GM18873 (cell line): ENCODE measurements around the gene UBL7.
"Not testable (repeated sequence)": the region's sequence is repeated elsewhere in the genome, so short reads cannot be mapped to it uniquely, and the experiment has no call there.

Experiments
- ATAC-seq: cut with Tn5 transposase; IDR thresholded peaks from one replicate; pipeline ENCODE4 v1.9.1; 2021; ENCODE audit warnings: mild to moderate bottlenecking, moderate library complexity, moderate number of reproducible peaks; ENCODE audit not compliant: unreplicated experiment, low FRiP score

The UBL7 gene

DNA sequence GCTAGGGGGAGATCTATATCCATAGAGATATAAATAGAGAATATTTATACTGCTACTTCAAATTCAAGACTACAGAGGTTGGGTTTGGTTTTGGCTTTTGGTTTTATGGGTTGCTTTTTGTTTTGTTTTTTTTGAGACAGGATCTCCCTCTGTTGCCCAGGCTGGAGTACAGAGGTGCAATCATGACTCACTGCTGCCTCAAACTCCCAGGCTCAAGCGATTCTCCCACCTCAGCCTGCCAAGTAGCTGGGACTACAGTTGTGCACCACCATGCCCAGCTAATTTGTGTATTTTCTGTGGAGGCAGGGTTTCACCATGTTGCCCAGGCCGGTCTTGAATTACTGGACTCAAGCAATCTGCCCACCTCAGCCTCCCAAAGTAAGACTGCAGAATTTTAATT is 3.9 kb upstream of the UBL7 start:
- ATAC-seq, result no peak

DNA sequence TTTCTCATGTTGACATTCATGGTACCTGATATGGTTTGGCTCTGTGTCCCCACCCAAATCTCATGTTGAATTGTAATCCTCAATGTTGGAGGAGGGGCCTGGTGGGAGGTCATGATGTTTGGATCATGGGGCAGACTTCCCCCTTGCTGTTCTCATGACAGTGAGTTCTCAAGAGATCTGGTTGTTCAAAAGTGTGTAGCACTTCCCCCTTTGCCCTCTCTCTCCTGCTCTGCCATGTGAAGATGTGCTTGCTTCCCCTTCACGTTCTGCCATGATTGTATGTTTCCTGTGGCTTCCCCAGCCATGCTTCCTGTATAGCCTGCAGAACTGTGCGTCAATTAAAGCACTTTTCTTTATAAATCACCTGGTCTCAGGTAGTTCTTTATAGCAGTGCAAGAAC is 3.3 kb upstream of the UBL7 start:
- no peak for ATAC-seq

GRCh38 chr15:74463634-74464033 is 2.7 kb upstream of the UBL7 start:
- no peak for ATAC-seq

DNA sequence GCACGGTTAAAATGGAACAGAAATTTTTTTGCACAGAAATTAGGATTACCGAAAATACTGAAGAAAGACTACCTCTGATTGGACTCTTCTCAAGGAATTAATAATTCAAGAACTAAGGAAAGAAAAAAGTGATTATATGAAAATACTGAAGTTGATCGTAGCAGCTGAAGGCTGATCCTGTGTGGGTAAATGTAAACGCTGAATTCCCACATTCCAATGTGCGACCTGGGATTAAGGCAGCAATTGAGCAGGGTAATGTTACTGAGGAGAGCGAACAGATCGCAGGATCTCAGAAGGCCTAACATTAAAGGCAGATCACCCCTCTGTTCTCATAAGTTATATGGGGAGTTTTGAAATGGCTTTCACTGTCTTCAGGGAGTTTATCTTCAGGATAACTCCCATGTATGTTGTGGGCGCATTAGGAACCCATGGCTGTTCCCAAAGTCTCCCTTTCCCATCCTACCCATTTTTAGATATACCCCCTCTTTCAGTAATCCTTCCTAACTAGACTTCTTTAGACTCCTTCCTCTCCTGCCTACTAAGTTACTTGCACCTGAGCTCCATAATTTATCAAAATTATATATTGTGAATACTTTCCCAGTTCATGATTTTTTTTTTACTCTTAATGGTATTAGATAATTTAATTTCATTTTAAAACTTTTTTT is 1.0 kb upstream of the UBL7 start:
- peak; percentile 3 for ATAC-seq

DNA sequence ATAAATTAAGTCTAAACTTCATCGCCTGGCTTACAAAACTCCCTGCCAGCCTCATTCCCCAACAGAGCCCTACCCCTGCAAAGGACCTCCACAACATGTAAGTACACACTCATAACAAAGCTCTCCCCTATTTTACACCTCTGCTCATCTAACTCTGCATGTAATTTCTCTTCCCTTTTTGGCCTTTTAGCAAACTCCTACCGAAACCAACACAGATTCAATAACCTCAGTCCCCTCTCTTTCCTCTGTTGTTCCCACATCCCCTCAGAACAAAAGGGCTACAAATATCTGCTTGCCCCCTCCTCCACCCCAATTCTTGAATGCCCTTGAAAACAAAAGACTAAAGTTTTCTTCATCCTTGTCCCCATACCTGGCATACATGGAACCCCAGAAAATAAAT is 662 bp downstream of the UBL7 start:
- ATAC-seq, result no peak

GRCh38 chr15:74459798-74460197 is 1.2 kb downstream of the UBL7 start:
- not testable (repeated sequence) for ATAC-seq

DNA sequence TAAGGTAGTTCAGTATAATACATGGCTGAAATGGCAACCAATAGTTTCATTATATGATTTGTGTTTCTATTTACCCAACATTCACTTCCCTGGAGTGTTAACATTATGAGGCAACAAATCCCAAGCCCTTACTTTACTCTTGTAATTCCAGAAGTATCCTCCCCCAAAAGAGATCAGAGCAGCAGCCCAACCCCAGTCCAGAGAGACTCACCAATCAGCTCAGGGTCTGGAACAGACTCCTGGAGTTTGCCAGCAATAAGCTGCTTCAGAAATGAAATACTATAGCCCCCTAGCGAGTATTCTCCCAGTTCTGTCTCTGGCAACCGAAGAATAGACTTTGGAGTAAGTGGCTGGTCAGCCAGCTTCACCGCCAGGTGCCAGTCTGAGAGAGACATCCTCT is 2.5 kb downstream of the UBL7 start:
- ATAC-seq, result no peak

DNA sequence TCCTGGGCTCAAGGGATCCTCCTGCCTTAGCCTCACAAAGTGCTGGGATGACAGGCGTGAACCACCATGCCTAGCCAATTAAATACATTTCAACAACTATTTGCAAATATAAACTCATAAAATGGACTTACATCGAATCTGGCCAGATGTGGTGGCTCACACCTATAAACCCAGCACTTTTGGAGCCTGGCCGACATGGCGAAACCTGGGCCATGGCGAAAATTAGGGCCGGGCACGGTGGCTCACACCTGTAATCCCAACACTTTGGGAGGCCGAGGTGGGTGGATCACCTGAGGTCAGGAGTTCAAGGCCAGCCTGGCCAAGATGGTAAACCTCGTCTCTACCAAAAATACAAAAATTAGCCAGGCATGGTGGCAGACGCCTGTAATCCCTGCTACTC is 3.9 kb downstream of the UBL7 start:
- not testable (repeated sequence) for ATAC-seq

DNA sequence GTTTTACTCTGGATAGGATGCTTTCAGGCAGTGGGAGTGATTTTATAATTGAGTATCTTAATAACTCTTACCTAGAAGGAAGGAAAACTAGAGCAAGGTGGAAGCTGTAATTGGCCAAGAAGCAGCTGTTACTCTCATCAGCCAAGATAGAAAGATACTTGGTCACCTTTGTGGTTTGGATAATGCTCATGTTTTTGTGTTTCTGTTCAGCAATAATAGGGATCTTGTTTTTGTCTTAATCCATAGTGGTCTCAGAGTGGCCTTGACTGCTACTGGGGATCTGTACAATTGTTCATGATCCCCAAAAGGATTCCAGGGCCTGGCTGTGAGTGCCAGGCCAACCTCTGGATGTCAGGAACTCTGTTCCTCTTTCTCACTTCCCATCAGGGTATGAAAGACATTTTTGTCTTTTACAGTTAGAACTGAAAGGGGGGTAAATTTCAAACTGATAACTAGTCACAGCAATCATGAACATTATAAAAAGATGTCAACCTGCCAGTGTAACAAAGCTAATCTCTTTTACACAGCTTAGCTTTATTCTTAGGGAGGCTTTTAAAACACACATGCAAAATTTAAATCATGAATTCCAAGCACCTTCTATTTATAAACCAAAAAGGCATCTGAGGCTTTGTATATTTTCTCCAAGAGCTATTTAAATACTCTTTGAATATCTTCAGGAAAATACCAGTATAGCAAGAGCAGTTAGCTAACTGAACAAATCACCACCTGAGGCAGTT is 6.0 kb downstream of the UBL7 start:
- no peak for ATAC-seq

- no peak for ATAC-seq
Measured at GRCh38 chr15:74453925-74454763, 6.8 kb downstream of the UBL7 start.

DNA sequence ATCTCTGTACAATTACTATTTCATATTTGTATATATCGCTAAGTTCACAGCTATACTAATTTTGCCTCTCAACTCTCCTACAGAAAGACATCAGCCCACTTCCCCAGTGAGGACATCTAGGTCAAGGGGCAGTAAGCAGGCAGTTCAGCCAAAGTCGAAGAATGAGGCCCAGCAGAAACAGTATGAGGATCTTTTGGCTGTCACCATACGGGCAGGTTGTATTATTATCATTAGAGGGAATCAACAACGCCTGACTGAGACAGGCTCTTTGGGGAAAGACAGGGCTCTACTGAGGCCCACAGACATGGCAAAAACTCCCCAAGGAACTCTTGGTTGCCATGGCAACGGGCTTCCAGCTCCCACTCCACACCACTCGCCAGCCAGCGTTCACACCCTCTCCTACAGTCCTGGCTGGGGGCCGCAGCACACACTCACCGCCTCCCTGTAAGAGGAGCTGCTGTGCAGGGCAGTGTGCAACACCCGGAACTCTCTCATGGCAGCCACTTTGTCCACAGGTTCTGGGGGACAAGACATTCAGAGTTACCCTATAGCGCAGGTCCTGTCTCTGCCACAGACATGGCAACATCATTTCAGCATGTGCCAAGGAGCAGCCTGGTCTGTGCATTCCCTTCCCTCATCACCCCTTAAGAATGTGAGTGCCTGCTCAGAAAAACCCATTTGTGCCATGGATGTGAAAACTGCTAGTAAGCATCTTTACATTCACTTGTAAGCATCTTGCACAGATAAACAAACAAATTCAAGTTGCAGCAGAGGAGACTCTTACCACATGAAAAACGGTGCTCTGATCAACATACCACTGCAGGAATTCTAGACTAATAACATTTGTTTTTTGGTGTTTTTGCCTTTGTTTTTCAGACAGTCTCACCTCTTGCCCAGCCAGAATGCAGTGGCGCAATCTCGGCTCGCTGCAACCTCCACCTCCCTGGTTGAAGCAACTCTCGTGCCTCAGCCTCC is 8.8 kb downstream of the UBL7 start:
- ATAC-seq, result no peak

- ATAC-seq, result no peak
Measured at GRCh38 chr15:74451322-74451721, 9.6 kb downstream of the UBL7 start.

GRCh38 chr15:74449643-74450205 is 11.2 kb downstream of the UBL7 start:
- ATAC-seq, result no peak

DNA sequence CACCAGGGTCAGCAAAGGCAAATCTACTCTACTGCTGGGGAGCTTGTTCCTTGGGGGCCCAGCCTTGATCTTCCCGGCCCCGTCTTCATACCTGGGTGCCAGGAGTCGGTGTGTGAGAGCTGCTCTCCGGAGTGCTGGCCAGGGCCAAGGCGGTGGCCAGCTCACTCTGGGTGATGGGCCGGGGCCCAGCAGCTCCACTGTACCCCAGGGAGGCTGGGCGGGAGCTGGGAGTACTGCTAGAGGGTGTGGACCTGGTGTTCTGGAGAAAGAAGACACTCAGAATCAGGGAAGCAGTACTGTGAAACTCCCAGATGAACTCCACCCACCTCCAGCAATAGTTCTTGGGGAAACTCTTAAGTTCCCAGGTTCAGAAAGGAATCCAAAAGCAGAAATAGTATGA is 11.9 kb downstream of the UBL7 start:
- ATAC-seq, result no peak

- ATAC-seq, result no peak
Measured at GRCh38 chr15:74445816-74446763, 14.9 kb downstream of the UBL7 start.

DNA sequence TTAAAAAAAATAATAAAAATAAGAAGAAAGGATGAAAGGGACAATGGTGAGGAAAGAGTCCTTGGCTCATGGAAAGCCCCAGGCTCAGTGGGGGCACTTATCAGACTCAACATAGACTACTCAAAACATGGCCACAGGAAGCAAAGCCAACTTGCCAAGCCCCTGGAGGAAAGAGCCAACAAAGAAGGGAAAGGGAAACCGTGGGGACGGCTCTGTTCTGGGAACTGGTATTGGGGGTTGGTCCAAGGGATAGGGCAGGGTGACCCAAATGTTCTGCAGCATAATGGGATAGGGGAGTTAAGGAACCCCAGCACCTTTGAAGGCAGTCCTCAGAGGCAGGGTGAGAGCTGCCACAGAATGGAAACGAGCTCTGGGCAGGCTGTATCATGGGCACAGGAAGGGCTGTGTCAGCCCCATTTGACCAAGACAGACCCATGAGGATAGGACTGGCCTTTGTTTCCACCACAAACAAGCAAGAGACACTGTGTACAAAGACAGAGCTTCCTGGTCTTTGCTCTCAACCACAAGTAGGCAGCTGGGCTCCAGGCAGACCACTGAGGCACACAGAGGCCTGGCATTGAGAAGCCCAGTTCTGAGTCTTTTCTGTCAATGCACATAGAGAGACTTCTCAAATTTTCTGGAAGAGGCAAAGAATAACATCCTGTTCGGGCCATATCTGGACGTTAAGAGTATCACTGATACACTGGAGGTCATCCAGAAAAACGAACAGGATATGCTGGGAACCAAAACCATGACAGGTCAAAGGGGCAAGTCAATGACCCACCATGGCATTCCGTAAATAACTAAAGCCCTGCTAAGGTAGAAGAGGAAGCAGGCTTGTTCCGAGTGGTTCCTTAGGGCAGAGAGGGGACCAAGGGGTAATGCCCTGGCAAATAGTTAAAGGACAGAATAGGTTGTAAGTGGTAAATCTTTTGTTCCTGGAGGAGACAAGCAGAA is 16.6 kb downstream of the UBL7 start:
- no peak for ATAC-seq

GRCh38 chr15:74443100-74443909 is 17.7 kb downstream of the UBL7 start:
- no peak for ATAC-seq
